Midbrain (tissue), 1 donor: ENCODE measurements around the gene TUBB.

Experiments used
- DNase-seq: peaks from one replicate; lab custom pipeline; 2025; lab: John Stamatoyannopoulos, UW

The TUBB gene

GRCh38 chr6:30719791-30720737 lies at the start of gene TUBB:
Gene TUBB, plus strand, starts transcription at chr6:30720352. Its CDS starts 155 bp downstream, at chr6:30720507.
- peak; percentile 98 for DNase-seq

GRCh38 chr6:30670760-30671527 lies 49.2 kb upstream of the TUBB start:
- DNase-seq: no peak

GRCh38 chr6:30672445-30673253 lies 47.5 kb upstream of the TUBB start, which contains the start of gene DHX16:
Gene DHX16, minus strand, starts transcription at chr6:30673006. Its CDS starts 165 bp downstream, at chr6:30672841.
- DNase-seq: peak; percentile 92

DNA sequence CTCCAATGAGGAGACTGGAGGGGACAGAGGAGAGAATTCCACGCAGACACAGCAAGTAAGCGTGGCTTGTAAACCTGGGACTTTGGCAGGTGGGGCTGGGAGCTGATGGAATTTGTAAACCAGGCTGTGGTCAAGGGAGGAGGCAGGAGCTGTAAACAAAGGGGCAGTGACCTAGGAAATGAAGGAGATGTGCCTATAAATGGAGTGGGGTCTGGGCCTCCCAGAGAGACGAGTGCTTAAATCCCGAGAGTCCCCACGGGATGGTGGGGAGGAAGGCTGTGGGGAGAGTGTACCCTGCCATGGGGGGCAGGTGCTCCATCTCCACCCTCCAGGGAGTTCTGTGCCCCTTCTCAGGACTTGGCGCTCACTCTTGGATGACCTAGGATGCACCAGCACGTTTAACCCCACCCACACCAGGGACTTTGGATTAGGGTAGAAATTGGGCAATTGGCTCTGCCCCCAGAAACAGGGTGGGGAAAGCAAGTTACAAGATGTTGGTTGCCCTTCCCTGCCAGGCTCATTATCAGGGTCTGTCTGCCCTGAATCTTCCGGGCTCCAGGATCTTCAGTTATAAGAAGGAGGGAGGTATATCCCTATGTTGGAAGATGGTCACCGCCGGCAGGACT lies 43.4 kb upstream of the TUBB start:
- no peak for DNase-seq

DNA sequence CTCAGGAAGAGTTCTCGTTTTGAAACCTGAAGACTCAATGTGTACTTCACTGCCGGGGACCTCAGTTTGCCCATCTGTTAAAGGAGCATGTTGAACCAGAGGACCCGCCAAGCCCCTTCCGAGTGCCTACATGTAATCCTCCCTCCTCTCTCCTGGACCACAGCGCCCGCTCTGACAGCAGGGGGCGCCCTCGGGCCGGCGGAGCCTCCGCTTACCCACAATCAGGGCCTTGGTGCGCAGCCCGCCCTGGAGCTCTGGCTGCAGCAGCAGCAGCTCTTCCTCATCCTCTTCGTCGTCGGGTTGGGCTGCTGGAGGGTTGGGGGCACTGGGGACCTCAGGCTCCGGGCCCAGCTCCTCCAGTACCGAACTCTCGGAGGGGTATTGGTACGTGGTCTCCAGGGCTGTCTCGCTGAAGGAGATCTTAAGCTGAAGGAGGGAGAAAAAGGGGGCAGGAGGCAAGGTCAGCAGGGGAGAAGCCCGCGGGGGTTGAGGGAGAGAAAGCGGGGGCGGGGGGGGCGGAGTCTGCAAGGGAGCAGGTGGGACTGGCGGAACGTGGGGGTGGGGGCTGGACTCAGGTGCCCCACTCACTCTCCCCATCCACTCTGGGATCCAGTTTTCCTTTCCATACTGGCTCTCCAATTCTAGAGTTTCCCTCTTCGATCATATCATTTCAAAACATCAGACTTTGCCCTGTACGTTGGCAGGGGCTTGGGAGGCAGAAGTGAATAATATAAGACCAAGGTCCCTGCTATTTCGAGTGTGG lies 41.0 kb upstream of the TUBB start:
- DNase-seq: peak; percentile 87

- no peak for DNase-seq
These were observed 40.2 kb upstream of the TUBB start for GRCh38 chr6:30679765-30680535.

DNA sequence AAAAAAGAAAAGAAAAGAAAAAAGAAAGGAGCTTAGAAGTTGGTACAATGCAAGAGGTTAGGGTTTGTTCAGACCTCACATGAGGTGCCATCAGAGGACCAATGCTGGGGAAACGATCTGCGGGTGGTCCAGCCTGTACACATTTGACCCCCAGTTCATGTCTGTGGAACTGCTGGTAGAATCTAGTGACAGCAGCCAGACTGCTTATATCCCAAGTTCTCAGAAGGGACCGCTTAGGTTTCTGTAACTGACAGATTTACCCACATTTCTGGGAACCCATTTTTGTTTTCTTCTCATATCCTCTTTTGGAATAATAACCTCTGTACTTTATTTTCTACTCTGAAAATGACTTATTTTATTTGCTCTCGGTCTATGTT lies 38.4 kb upstream of the TUBB start:
- DNase-seq: no peak

GRCh38 chr6:30682143-30683117 lies 37.7 kb upstream of the TUBB start:
- peak; percentile 17 for DNase-seq

GRCh38 chr6:30683183-30683979 lies 36.8 kb upstream of the TUBB start:
- DNase-seq: no peak

- no peak for DNase-seq
These were observed 36.2 kb upstream of the TUBB start for GRCh38 chr6:30683980-30684338.

- DNase-seq: peak; percentile 19
These were observed 35.6 kb upstream of the TUBB start for GRCh38 chr6:30684386-30685156.

DNA sequence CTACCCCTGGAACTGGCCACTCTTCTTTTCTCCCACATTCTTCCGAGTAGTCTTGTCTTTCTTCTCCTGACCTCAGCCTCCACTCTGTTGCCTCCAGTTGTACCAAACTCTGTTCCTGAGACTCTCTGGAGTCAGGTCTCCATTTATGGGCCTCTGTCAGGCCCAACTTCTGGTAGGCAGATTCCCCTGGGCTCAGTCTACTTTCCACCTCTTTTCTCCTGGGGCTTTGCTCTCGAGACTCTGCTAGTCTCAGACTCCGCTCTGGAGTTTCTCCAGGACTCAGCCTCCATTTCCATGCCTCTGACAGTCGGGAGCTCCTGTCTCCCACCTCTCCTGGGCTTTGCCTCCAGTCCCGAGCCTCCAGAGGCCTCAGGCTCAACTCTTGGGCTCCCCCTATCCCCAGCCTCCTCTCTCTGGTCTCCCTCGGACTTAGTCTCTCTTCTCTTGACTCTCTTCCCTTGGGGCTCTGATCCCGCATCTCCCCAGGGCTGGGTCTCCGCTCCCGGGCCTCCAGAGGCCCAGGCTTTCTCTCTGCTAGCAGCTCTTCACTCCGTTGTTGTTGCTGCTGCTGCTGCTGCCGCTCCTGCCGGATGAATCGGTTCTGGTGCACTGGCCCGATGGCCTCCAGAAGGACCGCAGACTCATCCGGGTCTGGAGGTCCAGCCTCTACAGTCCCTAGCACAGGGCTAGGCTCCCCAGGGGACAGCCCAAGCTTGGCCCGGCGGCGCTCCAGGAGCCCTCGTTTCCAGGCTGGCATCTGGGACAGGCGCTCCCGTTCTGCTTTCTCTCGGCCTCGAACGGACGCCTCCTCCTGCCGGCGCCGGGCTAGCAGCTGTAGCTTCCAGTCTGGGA lies 34.8 kb upstream of the TUBB start:
- DNase-seq: no peak

DNA sequence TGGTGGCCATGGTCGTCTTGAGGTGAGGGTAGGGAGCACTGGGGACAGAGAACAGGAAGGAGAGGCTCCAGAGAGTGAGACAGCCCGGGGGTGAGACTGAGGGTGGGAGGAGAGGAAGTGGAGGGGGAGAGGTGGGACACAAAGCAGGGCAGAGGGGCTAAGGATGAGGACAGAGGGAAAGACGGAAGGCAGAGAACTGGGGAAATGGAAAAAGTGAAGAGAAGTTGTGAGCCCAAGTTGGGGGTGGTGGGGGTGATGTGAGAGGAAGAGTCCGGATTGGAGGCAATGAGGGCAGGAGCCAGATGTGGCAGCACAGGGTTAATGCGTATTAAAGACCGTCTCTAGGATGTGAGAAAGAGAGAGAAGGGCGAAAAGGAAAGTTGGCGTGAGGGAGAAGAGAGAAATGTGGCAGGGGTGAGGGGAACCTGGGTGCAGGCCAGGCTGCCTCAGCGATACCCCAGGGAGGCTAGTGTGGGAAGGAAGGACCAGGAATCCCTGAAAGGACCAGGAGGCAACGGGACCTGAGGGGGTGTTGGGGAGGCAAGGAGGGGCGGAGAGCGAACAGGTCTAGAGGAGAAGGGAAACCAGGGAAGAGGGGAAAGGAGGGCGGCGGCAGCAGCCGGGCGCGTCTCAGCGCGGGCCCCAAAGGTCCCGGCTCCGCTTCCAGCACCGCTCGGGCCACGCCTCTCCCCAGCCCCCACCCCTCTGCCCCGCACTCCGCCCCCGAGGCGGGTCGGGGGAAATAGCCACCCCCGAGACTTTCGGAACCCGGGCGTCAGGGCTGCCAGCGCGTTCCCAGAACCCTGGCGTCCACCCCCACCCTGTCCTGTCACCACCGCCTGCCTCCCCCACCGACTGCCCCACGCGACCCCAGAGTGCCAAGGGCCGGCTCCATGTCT lies 33.9 kb upstream of the TUBB start, which contains the start of gene PPP1R18:
PPP1R18 (minus strand) TSS at position 637 of the 899 bp plus-strand sequence; CDS start at position 10, 627 bp downstream.
- peak; percentile 32 for DNase-seq

DNA sequence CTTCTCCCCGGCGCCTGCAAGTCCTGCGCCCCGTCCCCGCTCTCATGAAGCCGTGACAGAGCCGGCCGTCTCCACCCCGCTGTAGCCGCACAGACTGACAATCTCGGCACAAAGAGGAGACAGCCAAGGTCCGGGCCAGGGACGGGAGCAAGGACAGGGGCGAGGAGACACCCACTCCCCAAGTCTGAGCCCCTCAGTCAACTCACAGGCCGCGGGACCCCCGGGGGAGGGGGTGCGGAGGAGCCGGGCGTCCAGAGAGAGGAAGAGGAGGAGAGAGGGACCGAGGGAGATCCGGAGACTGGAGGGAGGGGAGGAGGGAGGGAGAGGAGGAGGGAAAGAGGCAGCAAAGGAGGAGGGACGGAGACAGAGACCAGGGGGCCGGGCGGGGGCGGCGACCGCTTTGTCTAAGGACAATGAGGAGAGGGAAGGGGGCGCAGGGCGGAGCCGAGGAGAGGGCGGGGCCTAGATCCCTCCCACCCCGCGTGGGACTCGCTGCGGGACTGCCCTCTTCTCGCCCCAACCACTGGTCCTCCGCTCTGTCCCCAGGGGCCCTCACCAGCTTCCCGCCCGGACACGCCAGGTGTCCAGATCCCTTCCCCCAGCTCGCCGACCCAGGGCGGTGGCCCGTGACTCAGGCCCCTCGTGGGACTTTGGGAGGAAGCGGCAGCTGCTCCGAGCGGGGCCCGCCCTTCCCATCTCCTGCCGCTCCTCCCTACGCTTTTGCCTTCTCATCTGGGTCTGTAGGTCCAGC lies 33.1 kb upstream of the TUBB start:
- peak; percentile 38 for DNase-seq
